CD1c-positive myeloid dendritic cell (primary cell): ENCODE results near the gene ASB4.
"Not testable (repeated sequence)": the region's sequence is repeated elsewhere in the genome, so short reads cannot be mapped to it uniquely, and the experiment has no call there.

Source experiments
- DNase-seq: peaks from one replicate; pipeline ENCODE4 v3.0.0-alpha.2; 2016; ENCODE audit errors: extremely low spot score

The ASB4 gene

DNA sequence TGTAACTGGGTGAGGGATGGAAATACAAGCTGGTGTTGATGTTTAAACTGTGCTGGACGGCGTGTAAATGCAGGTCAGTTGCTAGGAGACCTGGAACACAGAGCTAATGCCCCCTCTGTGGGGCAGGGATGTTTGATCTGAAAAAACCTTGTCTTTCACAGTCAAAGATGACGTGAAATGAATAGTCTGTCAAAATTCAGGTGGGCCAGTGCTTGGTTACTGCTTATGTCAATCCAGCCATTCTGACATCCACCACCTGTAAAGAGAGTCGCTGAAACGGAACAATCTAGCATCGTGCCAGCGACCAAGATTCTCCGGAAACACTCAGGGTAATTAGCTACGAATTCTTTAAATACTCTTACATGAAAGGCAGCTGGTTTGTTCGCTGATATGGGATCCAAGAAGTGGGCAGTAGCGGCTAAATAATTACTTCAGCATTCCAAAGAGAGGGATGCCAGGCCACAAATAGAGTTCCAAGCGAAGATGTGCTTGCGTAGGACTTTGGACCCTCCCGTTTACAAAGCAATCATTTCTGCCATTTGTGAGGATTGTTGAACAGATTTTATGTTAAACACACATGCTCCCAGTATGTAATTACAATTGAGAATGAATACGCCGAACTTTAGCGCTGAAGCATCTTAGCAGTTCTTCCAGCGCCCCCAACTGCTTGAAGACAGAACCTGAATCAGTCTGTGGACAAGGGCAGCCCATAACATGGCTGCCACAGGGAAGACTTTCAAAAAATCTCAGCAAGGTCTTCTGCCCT lies 7.3 kb upstream of the ASB4 start:
- DNase-seq, result no peak

DNA sequence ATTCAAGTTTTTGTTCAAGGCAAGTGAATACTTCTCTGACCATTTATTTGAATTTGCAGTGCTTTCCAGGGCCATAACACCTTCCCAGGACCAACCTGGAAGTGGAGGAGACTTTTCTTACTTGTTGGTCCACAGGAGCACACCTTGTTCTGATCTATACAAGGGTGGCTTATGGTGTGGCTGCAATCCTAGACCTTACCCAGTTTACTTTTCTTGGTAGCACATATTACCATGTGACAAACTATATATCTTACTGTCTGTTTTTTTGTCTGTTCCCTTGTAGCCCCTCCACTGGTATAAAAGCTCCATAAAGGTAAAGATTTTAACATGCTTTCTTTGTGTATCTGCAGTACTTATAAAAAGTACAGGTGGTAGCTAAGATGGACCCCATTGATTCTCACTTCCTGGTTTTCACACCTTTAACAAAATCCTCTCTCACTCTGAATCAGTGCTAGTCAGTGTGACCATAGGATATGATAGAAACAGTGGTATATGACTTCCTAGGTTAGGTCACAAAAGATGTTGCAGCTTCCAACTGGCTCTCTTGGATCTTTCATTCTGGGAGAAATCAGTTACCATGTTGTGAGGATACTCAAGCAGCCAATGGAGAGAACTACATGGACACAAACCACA lies 5.6 kb upstream of the ASB4 start:
- no peak for DNase-seq

DNA sequence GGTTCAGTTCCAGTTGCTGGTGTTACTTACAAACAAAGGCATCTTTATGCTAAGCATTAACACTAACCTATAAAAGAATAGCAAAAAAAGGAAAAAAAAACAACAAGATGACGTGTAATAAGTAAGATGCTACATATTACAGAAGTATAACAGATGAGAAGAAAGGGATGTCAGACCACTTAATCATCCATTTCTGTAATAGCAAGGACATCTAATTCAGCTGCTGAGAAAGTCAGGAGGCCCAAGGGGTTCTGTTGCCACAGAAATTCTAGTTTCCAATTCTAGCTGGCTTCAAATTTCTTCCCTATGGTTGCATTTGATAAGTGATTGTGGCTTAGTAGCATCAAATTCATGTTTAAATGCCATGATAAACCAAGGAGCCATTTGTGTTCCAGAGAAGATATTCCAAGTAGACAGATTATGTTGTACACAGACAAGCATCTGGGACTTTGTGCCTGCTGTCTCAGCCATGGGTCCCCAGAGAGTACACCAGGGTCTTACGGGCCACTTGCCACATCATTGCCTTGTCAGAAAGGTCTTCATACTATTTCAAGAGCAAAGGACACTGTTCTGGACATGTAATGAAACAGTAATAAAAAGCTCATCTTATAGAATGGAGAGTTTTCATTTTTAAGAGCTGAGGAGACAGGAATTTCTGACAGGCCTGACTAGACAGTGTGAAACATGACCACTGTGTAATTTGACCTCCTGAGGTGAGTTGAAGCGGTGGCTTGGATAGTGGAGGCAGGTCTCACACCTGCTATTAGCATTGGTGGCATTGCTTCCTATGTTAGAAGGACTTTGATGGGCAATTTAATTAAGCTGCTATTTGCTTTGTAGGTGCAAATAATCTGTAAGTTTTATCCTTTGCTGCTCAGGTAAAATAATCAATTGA lies 4.2 kb upstream of the ASB4 start:
- no peak for DNase-seq

DNA sequence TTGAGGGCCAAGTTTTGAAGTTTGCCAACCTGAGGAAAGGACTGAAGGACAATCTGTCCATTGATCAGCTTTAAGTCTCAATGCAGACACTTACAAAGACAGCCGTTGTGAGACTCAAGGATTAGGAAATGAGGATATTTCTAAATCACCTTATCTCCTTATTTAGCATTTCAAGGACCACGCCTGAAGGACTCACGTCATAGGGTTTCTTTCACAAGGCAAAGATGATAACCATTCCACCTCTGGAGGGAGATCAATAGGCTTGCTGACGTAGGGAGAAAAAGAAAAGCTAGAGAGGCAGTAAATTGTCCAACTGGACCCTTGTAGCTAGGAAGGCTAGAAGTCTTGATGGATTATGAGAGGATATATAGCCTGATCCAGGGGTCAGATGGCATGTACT lies 3.3 kb upstream of the ASB4 start:
- DNase-seq, result no peak

DNA sequence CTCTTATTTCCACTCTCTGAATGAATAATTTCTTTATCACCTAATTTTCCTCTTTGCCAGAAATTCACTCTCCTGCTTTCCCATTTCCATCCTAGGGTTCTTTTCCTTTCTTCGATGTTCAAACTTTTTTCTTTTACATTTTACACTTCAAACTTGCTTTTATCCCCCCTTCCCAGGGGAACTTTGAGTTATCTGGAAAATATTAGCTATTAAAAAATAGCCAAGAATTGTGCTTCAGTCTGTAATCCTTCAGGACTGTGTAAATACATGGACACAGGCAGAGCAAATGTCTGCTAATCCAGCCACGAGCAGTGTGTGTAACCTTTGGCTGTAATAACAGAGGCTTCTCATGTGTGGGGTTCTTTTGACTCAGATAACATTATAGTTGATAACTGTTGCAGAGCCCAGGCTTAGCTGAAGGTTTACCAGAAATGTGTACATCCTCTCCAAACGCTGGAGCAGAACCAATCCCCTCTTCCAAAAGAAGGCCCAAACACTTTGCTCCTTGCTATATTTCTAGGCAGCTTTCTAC lies 4.6 kb downstream of the ASB4 start:
- DNase-seq, result no peak

DNA sequence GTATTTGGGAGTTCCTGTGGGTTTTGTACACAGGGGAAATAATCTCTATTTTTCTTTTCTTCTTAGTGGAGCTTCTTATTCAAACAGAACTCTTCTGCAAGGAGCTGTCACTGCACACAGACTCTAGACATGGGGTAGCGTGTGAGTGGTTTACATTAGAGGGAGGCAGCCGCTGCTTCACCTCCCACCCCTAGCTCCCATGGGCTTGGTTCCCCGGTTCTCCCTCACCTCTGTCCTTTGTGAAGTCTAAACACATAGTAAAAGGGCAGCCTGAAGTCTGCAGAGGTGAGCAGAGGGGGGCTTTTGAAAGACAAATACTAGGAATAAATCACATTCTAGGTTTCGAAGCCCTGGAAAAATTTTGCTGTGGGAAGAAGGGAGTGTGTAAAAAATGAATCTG lies 5.5 kb downstream of the ASB4 start:
- no peak for DNase-seq

DNA sequence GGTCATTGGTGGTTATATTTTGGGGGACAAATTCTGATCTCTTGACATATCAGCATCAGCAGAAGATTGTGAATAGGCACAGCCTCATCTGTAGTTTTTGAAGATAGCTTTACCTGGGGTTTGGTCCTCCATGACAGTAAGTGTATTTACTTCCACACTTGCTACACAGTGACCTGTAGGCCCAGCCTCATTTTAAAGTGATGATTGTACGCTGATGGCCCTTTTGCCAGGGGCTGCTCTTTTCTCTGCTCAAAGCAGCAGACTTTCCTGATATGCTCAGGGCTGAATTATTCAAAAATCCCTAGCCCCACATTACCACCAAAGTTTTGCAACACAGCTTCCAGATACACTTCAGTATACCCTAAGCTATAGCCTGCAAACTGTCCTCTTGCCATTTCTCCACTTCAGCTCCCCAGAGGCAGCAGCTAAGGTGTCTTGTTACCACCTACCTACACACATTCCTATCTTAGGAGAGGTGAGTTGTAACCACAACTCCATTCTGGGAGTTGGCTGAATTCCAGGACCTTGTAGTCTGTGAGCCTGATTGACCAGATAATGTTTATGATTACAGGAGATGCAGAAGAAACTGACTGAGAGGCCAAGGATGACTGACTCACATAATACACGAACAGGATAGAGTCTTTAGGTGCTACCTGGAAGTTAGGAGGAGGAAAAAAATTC lies 6.0 kb downstream of the ASB4 start:
- DNase-seq, result no peak

DNA sequence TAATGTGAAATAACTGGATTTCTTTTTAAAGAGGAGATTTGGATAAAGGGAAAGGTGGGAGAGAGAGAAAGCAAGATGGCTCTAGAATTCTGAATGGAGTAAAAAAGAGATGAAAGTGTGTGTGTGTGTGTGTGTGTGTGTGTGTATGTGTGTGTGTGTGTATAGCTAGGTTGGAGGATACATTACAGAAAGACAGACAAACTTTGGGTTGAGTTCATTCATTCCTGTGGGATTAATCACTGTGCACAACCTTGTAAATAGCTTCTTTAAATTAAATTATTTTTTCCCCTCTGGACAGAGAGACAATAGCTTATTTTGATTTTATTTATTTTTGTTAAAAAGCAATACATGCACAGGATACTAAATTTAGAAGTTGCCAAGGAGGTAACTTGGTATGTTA lies 7.5 kb downstream of the ASB4 start:
- DNase-seq, result no peak

DNA sequence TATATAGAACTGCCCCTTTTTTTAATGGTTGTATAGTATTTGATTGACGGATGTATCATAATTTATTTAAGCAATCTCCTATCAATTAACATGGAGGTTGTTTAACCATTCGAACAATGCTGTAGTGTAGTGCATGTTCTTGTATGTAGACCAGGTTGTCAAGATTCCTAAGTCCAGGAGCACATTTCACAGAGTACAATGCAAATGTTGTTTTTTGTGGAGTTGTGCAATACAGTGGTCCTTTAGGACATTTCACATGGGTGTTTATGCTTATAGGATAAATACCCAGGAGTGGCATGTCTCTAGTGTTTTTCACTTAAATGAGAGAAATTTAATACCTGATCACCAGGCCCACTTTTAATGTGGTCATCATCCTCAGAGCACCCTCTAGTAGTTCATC lies 8.1 kb downstream of the ASB4 start:
- no peak for DNase-seq

DNA sequence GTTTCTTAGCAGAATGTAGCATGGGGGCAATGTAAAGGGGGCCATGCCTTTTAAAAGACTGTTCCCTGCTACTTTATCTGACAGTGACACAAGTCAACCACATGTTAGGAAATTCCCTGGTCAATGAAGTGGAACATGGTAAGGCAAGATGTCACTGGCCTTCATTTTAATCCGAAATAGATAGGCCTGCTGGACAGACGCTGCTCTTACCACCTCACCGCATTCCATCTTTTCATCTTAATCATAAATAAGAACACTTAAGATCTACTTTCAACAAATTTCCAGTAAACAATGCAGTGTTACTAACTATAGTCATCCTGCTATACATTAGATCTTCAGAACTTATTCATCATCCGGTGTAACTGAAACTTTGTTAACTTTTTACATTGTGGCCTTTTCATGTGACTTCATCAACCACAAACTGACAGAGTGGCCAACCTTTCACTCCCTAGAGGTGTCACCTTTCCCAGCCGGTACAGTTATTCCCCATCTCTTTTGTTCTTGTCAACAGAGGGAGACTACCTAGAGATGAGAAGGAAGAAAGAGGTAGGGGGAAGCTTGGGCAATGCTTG lies 15.6 kb downstream of the ASB4 start:
- DNase-seq, result no peak

DNA sequence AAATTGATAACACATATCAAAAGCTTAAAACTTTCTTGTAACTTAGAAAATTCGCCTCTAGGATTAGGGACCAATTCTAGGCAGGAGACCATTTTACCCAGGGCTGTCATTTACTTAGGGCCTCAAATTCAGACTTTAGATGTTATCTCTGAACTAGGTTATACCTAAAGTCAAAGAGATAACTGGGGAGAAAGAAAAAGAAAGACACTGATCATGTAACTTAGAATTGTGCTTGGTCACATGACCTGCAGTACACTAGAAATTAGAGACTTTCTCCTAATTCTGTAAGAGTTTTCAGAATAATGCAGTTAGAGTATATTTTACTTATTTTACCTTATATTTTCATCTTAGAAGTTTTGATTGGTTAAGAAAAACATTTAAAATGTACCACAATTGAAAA lies 16.7 kb downstream of the ASB4 start:
- DNase-seq, result no peak

DNA sequence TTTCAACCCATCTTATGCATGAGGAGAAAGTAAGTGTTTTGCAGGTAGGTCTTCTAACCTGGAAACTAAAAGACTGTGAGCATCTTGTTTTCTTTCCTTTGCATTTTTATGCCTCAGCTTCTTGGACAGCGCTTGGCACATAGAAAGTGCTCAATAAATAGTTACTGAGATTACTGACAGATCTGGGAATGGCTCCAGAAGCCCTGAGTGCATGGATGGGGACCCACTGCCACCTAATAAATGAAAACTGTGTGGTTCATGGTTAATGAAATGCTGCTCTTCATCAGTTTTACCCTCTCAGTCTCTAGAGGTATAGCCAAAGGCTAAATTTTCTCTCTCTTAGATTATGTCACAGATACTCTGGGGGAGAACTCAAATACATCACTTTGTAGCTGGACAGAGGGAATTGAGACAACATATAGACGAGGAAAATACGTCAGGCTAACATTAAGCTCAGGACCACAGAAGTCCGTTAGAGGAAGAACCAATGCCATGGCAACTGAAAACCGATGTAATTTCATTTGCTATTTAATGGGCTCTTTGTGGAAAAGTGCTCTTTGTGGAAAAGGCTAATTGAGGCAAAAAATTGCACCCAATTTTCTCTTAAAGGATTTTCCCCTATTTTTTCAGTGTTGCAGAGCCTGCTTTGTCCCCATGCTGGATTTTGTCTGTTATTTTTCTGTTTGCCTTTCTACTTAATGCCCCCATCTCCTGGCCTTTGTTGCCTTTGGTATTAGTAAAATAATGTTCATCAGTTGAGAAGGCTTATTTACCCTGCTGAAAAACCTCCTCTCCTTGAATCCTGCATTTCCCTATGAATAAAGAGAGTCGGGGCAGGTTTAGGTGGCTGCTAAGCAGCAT lies 17.8 kb downstream of the ASB4 start:
- no peak for DNase-seq

DNA sequence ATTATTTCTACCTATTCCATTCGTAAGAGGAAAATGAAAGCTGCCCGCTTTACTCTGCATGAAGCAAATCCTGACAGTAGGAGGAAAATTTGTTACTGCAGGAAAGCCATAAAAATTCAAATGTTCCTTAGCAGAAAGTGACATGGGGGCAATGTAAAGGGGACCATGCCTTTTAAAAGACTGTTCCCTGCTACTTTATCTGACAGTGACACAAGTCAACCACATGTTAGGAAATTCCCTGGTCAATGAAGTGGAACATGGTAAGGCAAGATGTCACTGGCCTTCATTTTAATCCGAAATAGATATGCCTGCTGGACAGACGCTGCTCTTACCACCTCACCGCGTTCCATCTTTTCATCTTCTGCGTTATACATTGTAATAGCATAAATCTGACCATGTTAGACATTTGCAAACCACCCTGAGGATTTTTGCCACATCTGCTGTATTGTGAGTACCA lies 18.4 kb downstream of the ASB4 start:
- not testable (repeated sequence) for DNase-seq

DNA sequence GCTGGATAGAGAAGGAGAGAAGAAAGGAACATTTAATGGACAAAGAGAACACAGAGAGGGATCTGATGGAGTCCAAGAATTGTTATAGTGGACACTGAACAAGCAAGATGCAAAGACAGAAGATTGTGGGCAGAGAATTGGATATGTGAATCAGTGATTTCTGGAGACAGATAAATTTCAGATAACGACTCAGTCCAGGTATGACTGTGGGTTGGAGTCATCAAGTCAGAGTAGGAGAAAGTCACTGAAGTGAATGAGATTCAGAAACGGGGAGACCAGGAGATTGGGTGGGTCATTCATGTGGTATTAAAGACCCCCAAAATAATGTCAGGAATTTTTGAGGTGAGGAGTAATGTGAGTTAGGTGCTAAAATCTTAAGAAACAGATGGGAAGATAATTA lies 23.0 kb downstream of the ASB4 start:
- no peak for DNase-seq

DNA sequence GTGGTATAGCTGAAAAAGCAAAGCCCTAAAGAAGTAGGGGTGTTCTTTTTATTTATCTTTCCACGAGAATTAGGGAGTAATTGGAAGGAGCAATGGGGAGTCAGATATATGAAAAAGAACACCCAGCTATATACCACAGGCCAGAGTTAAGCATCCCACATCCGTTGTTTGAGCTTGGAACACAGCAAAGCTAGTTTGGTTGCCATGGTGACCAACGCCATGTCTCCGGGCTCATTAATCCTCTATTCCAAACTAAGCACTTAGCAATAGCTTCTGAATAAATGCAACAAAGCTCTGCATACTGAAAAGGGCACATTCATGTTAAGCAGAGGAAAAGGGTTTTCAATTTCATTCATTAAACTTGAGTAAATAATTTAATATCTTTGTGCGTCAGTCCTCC lies 23.5 kb downstream of the ASB4 start:
- no peak for DNase-seq

DNA sequence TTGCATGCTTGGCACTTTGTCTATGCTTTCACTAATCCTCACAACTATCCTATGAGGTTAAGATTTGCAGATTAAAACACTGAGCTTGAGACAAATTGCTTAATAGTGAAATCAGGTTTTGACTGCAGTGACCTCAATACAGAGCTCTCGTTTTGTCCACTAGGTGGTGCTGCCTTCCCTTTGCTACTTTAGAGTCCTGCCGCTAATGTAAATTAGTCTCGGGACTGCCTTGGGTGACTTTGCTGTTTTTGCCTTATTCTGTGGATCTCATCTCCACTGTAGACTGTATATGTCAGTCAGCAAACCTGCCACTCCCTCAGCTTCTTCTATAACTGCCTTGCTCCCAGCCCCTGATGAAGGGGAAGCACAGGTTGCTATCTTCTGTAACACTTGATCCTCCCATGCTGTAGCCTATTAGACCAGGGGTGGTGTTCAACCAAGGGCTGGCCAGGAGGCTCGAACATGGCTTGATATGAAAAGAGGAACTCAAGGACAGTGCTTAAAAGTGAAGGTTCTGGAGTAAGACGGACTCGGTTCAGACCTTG lies 26.0 kb downstream of the ASB4 start:
- DNase-seq, result peak; percentile 84

DNA sequence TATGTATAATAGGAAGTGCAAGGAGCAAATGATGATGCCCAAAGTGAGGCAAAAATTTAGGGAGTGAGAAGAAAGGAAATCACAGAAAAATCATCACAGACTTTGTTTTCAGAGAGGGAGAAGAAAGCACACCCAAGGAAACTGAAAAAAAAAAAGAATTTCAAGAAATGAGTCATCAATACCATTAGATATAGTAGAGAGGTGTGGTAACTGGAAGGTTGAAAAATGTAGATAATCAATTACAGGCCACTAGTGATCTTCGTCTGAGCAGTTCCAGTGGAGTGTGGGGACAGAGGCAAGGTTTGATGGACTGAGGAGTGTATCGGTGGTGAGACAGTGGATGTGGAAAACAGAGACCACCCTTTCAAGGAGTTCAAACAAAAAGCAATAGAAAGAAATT lies 31.7 kb downstream of the ASB4 start:
- DNase-seq, result no peak

DNA sequence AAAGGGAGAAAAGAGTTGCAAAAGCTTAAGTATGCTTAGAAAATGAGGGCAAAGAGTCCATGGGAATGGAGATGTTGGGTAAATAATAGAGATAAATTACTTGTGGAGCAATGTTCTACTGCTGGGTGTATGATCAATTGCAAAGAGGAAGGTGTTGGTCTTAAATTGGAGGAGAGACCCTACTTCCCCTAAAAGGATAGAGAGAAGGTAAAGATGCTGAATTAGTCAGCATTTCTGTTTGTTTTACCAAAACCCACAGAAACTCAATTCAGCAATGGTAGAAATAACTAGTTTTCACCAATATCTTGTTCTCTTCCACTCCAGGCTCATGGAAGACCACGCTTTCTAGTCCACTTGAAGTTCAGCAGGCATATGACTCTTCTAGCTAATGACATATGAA lies 32.1 kb downstream of the ASB4 start:
- no peak for DNase-seq

DNA sequence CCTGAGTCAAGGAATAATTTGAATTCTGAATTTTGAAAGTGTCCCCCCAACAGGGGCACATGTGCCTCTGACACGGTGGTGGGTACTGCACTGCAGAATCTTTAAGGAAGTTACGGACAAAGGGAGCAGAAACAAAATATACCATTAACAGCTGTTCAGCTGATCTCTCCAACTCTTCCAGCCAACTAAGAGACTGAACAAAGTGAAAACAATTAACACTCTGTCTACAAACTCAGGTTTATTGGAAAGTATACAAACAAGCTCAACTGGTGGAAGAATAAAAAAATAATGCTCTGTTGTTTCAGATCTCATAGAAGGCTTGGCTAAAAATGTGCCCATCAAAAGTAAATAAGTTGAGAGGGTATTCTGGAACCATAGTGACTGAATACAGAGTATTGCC lies 34.4 kb downstream of the ASB4 start:
- no peak for DNase-seq

DNA sequence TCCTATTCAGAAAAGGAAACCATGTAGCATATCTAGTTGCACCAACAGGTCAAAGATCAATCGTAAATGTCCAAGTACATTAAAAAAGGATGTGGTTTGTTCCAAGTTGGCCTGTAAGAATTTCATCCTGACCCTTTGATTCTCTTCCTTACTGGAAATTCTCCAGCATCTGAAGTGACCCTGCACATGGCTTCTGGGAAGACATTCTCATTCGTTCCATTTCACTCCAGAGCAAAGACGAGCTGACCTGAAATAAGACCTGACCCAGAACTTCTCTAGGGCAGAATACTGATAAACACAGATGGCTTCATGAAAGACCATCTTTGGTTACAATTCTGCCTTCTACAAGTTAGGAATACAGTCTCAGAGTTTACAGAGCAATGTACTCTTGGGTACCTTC lies 39.8 kb downstream of the ASB4 start:
- DNase-seq, result no peak
